T follicular helper cell (primary cell): Measurements from ENCODE around the gene CKS1B.

Experiments
- DNase-seq: peaks from one replicate; pipeline ENCODE4 v3.0.0-alpha.2; 2020; ENCODE audit warnings: low read depth

CKS1B gene

GRCh38 chr1:155015527-155016230 is 41.2 kb downstream of the CKS1B start:
- DNase-seq: no peak

GRCh38 chr1:155016231-155016831 is 41.9 kb downstream of the CKS1B start:
- no peak for DNase-seq

GRCh38 chr1:155017041-155017945 is 42.8 kb downstream of the CKS1B start:
- DNase-seq: peak; percentile 84

GRCh38 chr1:155017946-155018316 is 43.5 kb downstream of the CKS1B start:
- no peak for DNase-seq

- no peak for DNase-seq
Observed at GRCh38 chr1:155018617-155019348, 44.3 kb downstream of the CKS1B start.

- no peak for DNase-seq
Observed at GRCh38 chr1:155019377-155020245, 45.1 kb downstream of the CKS1B start.

GRCh38 chr1:155022136-155022926 is 47.9 kb downstream of the CKS1B start:
- DNase-seq: no peak

GRCh38 chr1:155022927-155023236 is 48.4 kb downstream of the CKS1B start:
- no peak for DNase-seq

GRCh38 chr1:155023627-155024026 is 49.1 kb downstream of the CKS1B start:
- no peak for DNase-seq

GRCh38 chr1:155024315-155024714 is 49.8 kb downstream of the CKS1B start:
- no peak for DNase-seq

GRCh38 chr1:155026154-155026553 is 51.7 kb downstream of the CKS1B start:
- no peak for DNase-seq

- DNase-seq: no peak
Observed at GRCh38 chr1:155026588-155026987, 52.1 kb downstream of the CKS1B start.
